ENCODE data around the gene PCDHGB6. TPM values are rescaled to one million over a fixed set of nuclear protein-coding genes. Genes with fewer than 3 reads are reported as not detected.
"Not testable (repeated sequence)": the region's sequence is repeated elsewhere in the genome, so short reads cannot be mapped to it uniquely, and the experiment has no call there.

Gene PCDHGB6
- total RNA-seq, 1 donor from 2014 or later = 60.0 TPM

- no peak for DNase-seq (ENCODE audit: low spot score)
- Mint-ChIP-seq H3K36me3 (ENCODE audit: low read depth, unreplicated experiment) (peaks cover 69% of the 10 kb centered on the region), H3K4me3 (ENCODE audit: unreplicated experiment) (peak within 1 kb of the TSS; percentile 56), H3K27ac (ENCODE audit: unreplicated experiment) (no peak within 1 kb of the TSS), H3K4me1 (ENCODE audit: unreplicated experiment) (peaks cover 3% of the 10 kb centered on the region), H3K9me3 (ENCODE audit: unreplicated experiment) (peaks cover 37% of the 10 kb centered on the region), H3K27me3 (ENCODE audit: unreplicated experiment) (peaks cover 4% of the 10 kb centered on the region)
- TF ChIP-seq CTCF (IDR thresholded peaks at IDR 0.05; ENCODE audit: unreplicated experiment) = no peak
Observed at GRCh38 chr5:141392429-141393198, 15.2 kb upstream of the PCDHGB6 start, which contains the start of gene PCDHGA8. Gene PCDHGA8, plus strand, starts transcription at chr5:141392633. Its CDS starts 181 bp downstream, at chr5:141392814.

- H3K9me3 Mint-ChIP-seq (ENCODE audit: unreplicated experiment) = peaks cover 36% of the 10 kb centered on the region
Observed at GRCh38 chr5:141393267-141393666, 14.6 kb upstream of the PCDHGB6 start.

GRCh38 chr5:141394401-141395187 is 13.2 kb upstream of the PCDHGB6 start:
- not testable (repeated sequence) for DNase-seq (ENCODE audit: low spot score); H3K27ac Mint-ChIP-seq (ENCODE audit: unreplicated experiment); H3K4me1 Mint-ChIP-seq (ENCODE audit: unreplicated experiment); H3K27me3 Mint-ChIP-seq (ENCODE audit: unreplicated experiment)
- Mint-ChIP-seq H3K9me3 (ENCODE audit: unreplicated experiment) (peaks cover 35% of the 10 kb centered on the region), H3K4me3 (ENCODE audit: unreplicated experiment) (peak overlapping the region; percentile 56), H3K36me3 (ENCODE audit: low read depth, unreplicated experiment) (peaks cover 63% of the 10 kb centered on the region)

More at GRCh38 chr5:141393267-141393666, 14.6 kb upstream of the PCDHGB6 start:
- peak overlapping the region; percentile 56 for H3K4me3 Mint-ChIP-seq (ENCODE audit: unreplicated experiment)
- TF ChIP-seq CTCF (IDR thresholded peaks at IDR 0.05; ENCODE audit: unreplicated experiment) = no peak
- H3K27me3 Mint-ChIP-seq (ENCODE audit: unreplicated experiment) = peaks cover 4% of the 10 kb centered on the region
- H3K4me1 Mint-ChIP-seq (ENCODE audit: unreplicated experiment) = peaks cover 3% of the 10 kb centered on the region
- H3K27ac Mint-ChIP-seq (ENCODE audit: unreplicated experiment) = no peak overlapping the region
- DNase-seq (ENCODE audit: low spot score) = no peak
- peaks cover 66% of the 10 kb centered on the region for H3K36me3 Mint-ChIP-seq (ENCODE audit: low read depth, unreplicated experiment)

GRCh38 chr5:141397756-141398551 is 9.9 kb upstream of the PCDHGB6 start, which contains the start of gene PCDHGB5:
Gene PCDHGB5, plus strand, starts transcription at chr5:141397947. Its CDS starts 181 bp downstream, at chr5:141398128.
- peaks cover 36% of the 10 kb centered on the region for H3K9me3 Mint-ChIP-seq (ENCODE audit: unreplicated experiment)
- H3K36me3 Mint-ChIP-seq (ENCODE audit: low read depth, unreplicated experiment) = peaks cover 51% of the 10 kb centered on the region
- not testable (repeated sequence) for DNase-seq (ENCODE audit: low spot score)

GRCh38 chr5:141398608-141399007 is 9.2 kb upstream of the PCDHGB6 start:
- no peak for DNase-seq (ENCODE audit: low spot score)
- H3K9me3 Mint-ChIP-seq (ENCODE audit: unreplicated experiment) = peaks cover 34% of the 10 kb centered on the region
- peaks cover 2% of the 10 kb centered on the region for H3K4me1 Mint-ChIP-seq (ENCODE audit: unreplicated experiment)
- no peak for TF ChIP-seq CTCF (IDR thresholded peaks at IDR 0.05; ENCODE audit: unreplicated experiment)
- peaks cover 2% of the 10 kb centered on the region for H3K27me3 Mint-ChIP-seq (ENCODE audit: unreplicated experiment)
- peaks cover 48% of the 10 kb centered on the region for H3K36me3 Mint-ChIP-seq (ENCODE audit: low read depth, unreplicated experiment)
- H3K4me3 Mint-ChIP-seq (ENCODE audit: unreplicated experiment) = peak overlapping the region; percentile 77
- no peak overlapping the region for H3K27ac Mint-ChIP-seq (ENCODE audit: unreplicated experiment)

More at GRCh38 chr5:141397756-141398551, 9.9 kb upstream of the PCDHGB6 start, which contains the start of gene PCDHGB5:
- H3K4me1 Mint-ChIP-seq (ENCODE audit: unreplicated experiment); H3K27me3 Mint-ChIP-seq (ENCODE audit: unreplicated experiment); H3K27ac Mint-ChIP-seq (ENCODE audit: unreplicated experiment): not testable (repeated sequence)
- peak within 1 kb of the TSS; percentile 77 for H3K4me3 Mint-ChIP-seq (ENCODE audit: unreplicated experiment)

Data from endothelial cell (in vitro differentiated cells).